Chondrocyte (in vitro differentiated cells): Measurements from ENCODE around the gene TRAK2. TPM values are rescaled to one million over a fixed set of nuclear protein-coding genes. Genes with fewer than 3 reads are reported as not detected.

Experiments used
- DNase-seq: peaks from one replicate; pipeline ENCODE4 v3.0.0; 2021; ENCODE audit warnings: mixed read lengths, low spot score
- H3K27ac Mint-ChIP-seq: one replicate; pipeline ENCODE4 v1.8.0; 2021; ENCODE audit warnings: mild to moderate bottlenecking, moderate library complexity, mixed read lengths; ENCODE audit not compliant: unreplicated experiment
- H3K27me3 Mint-ChIP-seq: 2 replicates; pipeline ENCODE4 v1.8.0; 2021; ENCODE audit warnings: low read depth, mixed read lengths
- H3K36me3 Mint-ChIP-seq: 2 replicates; pipeline ENCODE4 v1.8.0; 2021; ENCODE audit warnings: low read depth, mixed read lengths
- H3K4me1 Mint-ChIP-seq: 2 replicates; pipeline ENCODE4 v1.8.0; 2021; ENCODE audit warnings: low read depth, mild to moderate bottlenecking, mixed read lengths
- H3K4me3 Mint-ChIP-seq: one replicate; pipeline ENCODE4 v1.8.0; 2021; ENCODE audit warnings: mild to moderate bottlenecking, moderate library complexity, mixed read lengths; ENCODE audit not compliant: unreplicated experiment
- H3K9me3 Mint-ChIP-seq: 2 replicates; pipeline ENCODE4 v1.8.0; 2021; ENCODE audit warnings: low read depth, mixed read lengths
- CTCF ChIP-seq: fragments of 200-600 bp; sonication (generic); IDR thresholded peaks from 2 replicates; pipeline ENCODE4 v1.5.0; 2021; ENCODE audit warnings: antibody characterized with exemption, mild to moderate bottlenecking, moderate library complexity
- total RNA-seq: library from RNA; stranded (reverse); gene quantifications from 3 replicates; pipeline ENCODE4 v1.2.1, GENCODE V29; 2021

The TRAK2 gene
- total RNA-seq, 1 donor from 2014 or later, result 48.4 TPM

- no peak for DNase-seq
- Mint-ChIP-seq H3K4me1 (peaks cover 20% of the 10 kb centered on the region), H3K27ac (no peak overlapping the region), H3K27me3 (no peaks in the 10 kb centered on the region), H3K4me3 (no peak overlapping the region), H3K36me3 (peaks cover 4% of the 10 kb centered on the region), H3K9me3 (no peaks in the 10 kb centered on the region)
- no peak for TF ChIP-seq CTCF
Measured at GRCh38 chr2:201414099-201415023, 36.9 kb downstream of the TRAK2 start.

- no peaks in the 10 kb centered on the region for H3K9me3 Mint-ChIP-seq
- H3K27me3 Mint-ChIP-seq, result no peaks in the 10 kb centered on the region
Measured at GRCh38 chr2:201413552-201413951, 37.7 kb downstream of the TRAK2 start.

GRCh38 chr2:201413143-201413542, 38.1 kb downstream of the TRAK2 start:
- H3K36me3 Mint-ChIP-seq, result no peaks in the 10 kb centered on the region
- no peak overlapping the region for H3K4me3 Mint-ChIP-seq
- H3K9me3 Mint-ChIP-seq, result no peaks in the 10 kb centered on the region
- no peak for DNase-seq
- no peak for TF ChIP-seq CTCF
- peaks cover 22% of the 10 kb centered on the region for H3K4me1 Mint-ChIP-seq
- no peaks in the 10 kb centered on the region for H3K27me3 Mint-ChIP-seq
- H3K27ac Mint-ChIP-seq, result no peak overlapping the region

More at GRCh38 chr2:201413552-201413951, 37.7 kb downstream of the TRAK2 start:
- Mint-ChIP-seq H3K36me3 (no peaks in the 10 kb centered on the region), H3K27ac (no peak overlapping the region), H3K4me3 (no peak overlapping the region), H3K4me1 (peaks cover 22% of the 10 kb centered on the region)
- TF ChIP-seq CTCF, result no peak
- DNase-seq, result no peak

GRCh38 chr2:201411421-201411820, 39.8 kb downstream of the TRAK2 start:
- peaks cover 31% of the 10 kb centered on the region for H3K4me1 Mint-ChIP-seq
- no peak overlapping the region for H3K27ac Mint-ChIP-seq
- DNase-seq, result no peak
- no peak for TF ChIP-seq CTCF
- H3K9me3 Mint-ChIP-seq, result no peaks in the 10 kb centered on the region
- H3K36me3 Mint-ChIP-seq, result no peaks in the 10 kb centered on the region
- H3K27me3 Mint-ChIP-seq, result no peaks in the 10 kb centered on the region
- H3K4me3 Mint-ChIP-seq, result no peak overlapping the region

GRCh38 chr2:201408931-201409330, 42.3 kb downstream of the TRAK2 start:
- H3K4me1 Mint-ChIP-seq, result peaks cover 49% of the 10 kb centered on the region
- H3K36me3 Mint-ChIP-seq, result peaks cover 2% of the 10 kb centered on the region
- H3K27me3 Mint-ChIP-seq, result no peaks in the 10 kb centered on the region
- no peaks in the 10 kb centered on the region for H3K9me3 Mint-ChIP-seq
- no peak for DNase-seq
- H3K4me3 Mint-ChIP-seq, result no peak overlapping the region
- no peak for TF ChIP-seq CTCF
- H3K27ac Mint-ChIP-seq, result no peak overlapping the region
